KMS-11 (cell line): ENCODE measurements around the gene SLC6A6.

Experiments
- H2AFZ ChIP-seq: fragments of 200-600 bp; sonication (generic); 2 replicates; pipeline ENCODE4 v1.6.1; 2016; ENCODE audit warnings: antibody characterized with exemption, mixed run types, low read depth
- H3K27ac ChIP-seq: fragments of 200-600 bp; sonication (generic); 2 replicates; pipeline ENCODE4 v1.6.1; 2016; ENCODE audit warnings: mild to moderate bottlenecking, mixed run types
- H3K27me3 ChIP-seq: fragments of 200-600 bp; sonication (generic); 2 replicates; pipeline ENCODE4 v1.6.1; 2017; ENCODE audit warnings: mild to moderate bottlenecking, low read depth, mixed run types, moderate library complexity; ENCODE audit not compliant: insufficient read depth
- H3K36me3 ChIP-seq: fragments of 200-600 bp; sonication (generic); 2 replicates; pipeline ENCODE4 v1.6.1; 2017; ENCODE audit warnings: mild to moderate bottlenecking, mixed run types; ENCODE audit not compliant: insufficient read depth
- H3K4me1 ChIP-seq: fragments of 200-600 bp; sonication (generic); 2 replicates; pipeline ENCODE4 v1.6.1; 2016; ENCODE audit warnings: mild to moderate bottlenecking, low read depth, mixed run types; ENCODE audit not compliant: poor library complexity, severe bottlenecking
- H3K4me2 ChIP-seq: fragments of 200-600 bp; sonication (generic); 2 replicates; pipeline ENCODE4 v1.7.0; 2016; ENCODE audit warnings: mild to moderate bottlenecking, mixed run types
- H3K4me3 ChIP-seq: fragments of 200-600 bp; sonication (generic); IDR thresholded peaks from 2 replicates; pipeline ENCODE4 v1.6.1; 2017; ENCODE audit warnings: low read depth, low read length, mixed read lengths; ENCODE audit not compliant: insufficient read depth
- H3K79me2 ChIP-seq: fragments of 200-600 bp; sonication (generic); 2 replicates; pipeline ENCODE4 v1.6.1; 2016; ENCODE audit warnings: low read depth, mixed run types; ENCODE audit not compliant: insufficient read depth
- H3K9ac ChIP-seq: fragments of 200-600 bp; sonication (generic); 2 replicates; pipeline ENCODE4 v1.6.1; 2016; ENCODE audit warnings: mild to moderate bottlenecking, mixed run types
- H4K20me1 ChIP-seq: fragments of 200-600 bp; sonication (generic); 2 replicates; pipeline ENCODE4 v1.6.1; 2016; ENCODE audit warnings: mild to moderate bottlenecking, mixed run types; ENCODE audit not compliant: insufficient read depth
- CTCF ChIP-seq: fragments of 200-600 bp; sonication (generic); conservative IDR thresholded peaks from 2 replicates; pipeline ENCODE4 v1.6.1; 2017; ENCODE audit warnings: low read depth, mild to moderate bottlenecking, antibody characterized with exemption, low read length, moderate library complexity, mixed read lengths

Gene SLC6A6

GRCh38 chr3:14428087-14429033 lies 26.0 kb downstream of the SLC6A6 start:
- Histone ChIP-seq H3K4me1 (peaks cover 38% of the 10 kb centered on the region), H3K27me3 (no peaks in the 10 kb centered on the region), H3K4me3 (no peak overlapping the region), H2AFZ (no peak overlapping the region), H3K27ac (no peak overlapping the region), H3K9ac (no peak overlapping the region), H3K79me2 (no peaks in the 10 kb centered on the region; the same call in 1 of the 2 replicates), H3K36me3 (no peaks in the 10 kb centered on the region), H3K4me2 (no peak overlapping the region), H4K20me1 (no peaks in the 10 kb centered on the region)
- TF ChIP-seq CTCF, result no peak

DNA sequence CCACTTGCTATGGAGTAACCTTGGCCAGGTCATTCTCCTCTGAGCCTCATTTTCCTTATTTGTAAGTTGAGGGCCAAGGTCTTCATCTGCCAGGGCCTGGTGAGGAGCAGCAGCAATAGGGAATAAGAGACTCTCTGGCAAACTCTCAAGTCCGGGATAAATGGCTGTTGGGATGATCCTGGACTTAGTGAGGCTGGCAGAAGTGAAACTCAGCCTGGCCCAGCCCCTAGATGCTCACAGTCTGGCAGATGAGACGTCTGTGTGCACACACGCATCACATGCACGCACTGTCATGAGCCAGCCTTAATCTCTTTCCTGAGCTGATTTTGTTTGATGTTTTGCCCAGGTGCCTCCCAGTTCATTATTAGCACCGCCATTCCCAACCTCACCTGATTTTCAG lies 26.8 kb downstream of the SLC6A6 start:
- Histone ChIP-seq H4K20me1 (no peaks in the 10 kb centered on the region), H3K36me3 (no peaks in the 10 kb centered on the region), H3K4me2 (no peak overlapping the region), H3K27ac (no peak overlapping the region), H3K4me1 (peaks cover 47% of the 10 kb centered on the region), H3K79me2 (no peaks in the 10 kb centered on the region; the same call in 1 of the 2 replicates), H3K9ac (no peak overlapping the region), H3K27me3 (no peaks in the 10 kb centered on the region), H2AFZ (no peak overlapping the region), H3K4me3 (no peak overlapping the region)
- no peak for TF ChIP-seq CTCF

DNA sequence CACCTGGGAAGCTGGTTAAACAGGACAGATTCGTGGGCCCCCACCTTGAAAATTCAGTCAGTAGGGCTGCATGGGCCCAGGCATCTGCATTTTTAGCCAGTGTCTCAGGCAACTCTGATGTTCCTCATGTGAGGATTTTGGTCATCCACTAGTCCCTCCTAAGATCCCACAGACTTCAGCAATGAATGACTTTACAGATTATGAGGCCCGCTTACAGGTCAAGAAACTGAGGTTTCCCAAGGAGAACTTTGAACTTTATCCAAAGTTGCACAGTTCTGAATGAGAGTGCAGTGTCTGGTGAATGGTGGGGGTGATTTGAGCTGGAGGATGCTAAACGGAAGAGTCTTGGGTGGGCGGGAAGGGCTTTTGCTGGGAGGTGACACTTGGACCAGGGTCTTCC lies 27.2 kb downstream of the SLC6A6 start:
- TF ChIP-seq CTCF, result no peak
- Histone ChIP-seq H3K27me3 (no peaks in the 10 kb centered on the region), H3K4me1 (peaks cover 51% of the 10 kb centered on the region), H3K4me3 (no peak overlapping the region), H3K36me3 (no peaks in the 10 kb centered on the region), H2AFZ (no peak overlapping the region), H3K79me2 (no peaks in the 10 kb centered on the region; the same call in 1 of the 2 replicates), H3K27ac (no peak overlapping the region), H4K20me1 (no peaks in the 10 kb centered on the region), H3K9ac (no peak overlapping the region), H3K4me2 (no peak overlapping the region)

GRCh38 chr3:14430053-14430452 lies 27.6 kb downstream of the SLC6A6 start:
- no peak overlapping the region for H3K4me3 ChIP-seq
- H2AFZ ChIP-seq, result no peak overlapping the region
- no peak for TF ChIP-seq CTCF
- no peak overlapping the region for H3K9ac ChIP-seq
- H3K36me3 ChIP-seq, result no peaks in the 10 kb centered on the region
- no peaks in the 10 kb centered on the region for H3K27me3 ChIP-seq
- H3K27ac ChIP-seq, result no peak overlapping the region
- H4K20me1 ChIP-seq, result 0 out of 2 replicates have a peak, but pooled peaks cover 3% of the 10 kb centered on the region
- H3K79me2 ChIP-seq, result no peaks in the 10 kb centered on the region; the same call in 1 of the 2 replicates
- H3K4me1 ChIP-seq, result peaks cover 55% of the 10 kb centered on the region
- H3K4me2 ChIP-seq, result no peak overlapping the region
